ENCODE data around the gene USH2A. TPM values are rescaled to one million over a fixed set of nuclear protein-coding genes. Genes with fewer than 3 reads are reported as not detected.

USH2A gene
- total RNA-seq, 1 donor from 2014 or later: not detected

- TF ChIP-seq CTCF (IDR thresholded peaks at IDR 0.05): no peak
- Mint-ChIP-seq H3K36me3 (ENCODE audit: unreplicated experiment) (no peaks in the 10 kb centered on the region), H3K4me3 (ENCODE audit: unreplicated experiment) (no peak overlapping the region), H3K27me3 (ENCODE audit: unreplicated experiment) (peaks cover 11% of the 10 kb centered on the region), H3K4me1 (ENCODE audit: unreplicated experiment) (peaks cover 28% of the 10 kb centered on the region), H3K9me3 (ENCODE audit: unreplicated experiment) (no peaks in the 10 kb centered on the region), H3K27ac (ENCODE audit: unreplicated experiment) (peak overlapping the region; percentile 77)
- no peak for DNase-seq (ENCODE audit: extremely low spot score, unreplicated experiment)
These were observed 787.4 kb downstream of the USH2A start for GRCh38 chr1:215635827-215636226.

GRCh38 chr1:215631489-215631888, 791.8 kb downstream of the USH2A start:
- DNase-seq (ENCODE audit: extremely low spot score, unreplicated experiment): no peak
- Mint-ChIP-seq H3K27me3 (ENCODE audit: unreplicated experiment) (no peaks in the 10 kb centered on the region), H3K27ac (ENCODE audit: unreplicated experiment) (no peak overlapping the region), H3K4me3 (ENCODE audit: unreplicated experiment) (no peak overlapping the region), H3K36me3 (ENCODE audit: unreplicated experiment) (no peaks in the 10 kb centered on the region), H3K9me3 (ENCODE audit: unreplicated experiment) (no peaks in the 10 kb centered on the region), H3K4me1 (ENCODE audit: unreplicated experiment) (peaks cover 18% of the 10 kb centered on the region)
- no peak for TF ChIP-seq CTCF (IDR thresholded peaks at IDR 0.05)

- Mint-ChIP-seq H3K27ac (ENCODE audit: unreplicated experiment) (no peak overlapping the region), H3K36me3 (ENCODE audit: unreplicated experiment) (no peaks in the 10 kb centered on the region), H3K4me3 (ENCODE audit: unreplicated experiment) (no peak overlapping the region), H3K9me3 (ENCODE audit: unreplicated experiment) (no peaks in the 10 kb centered on the region), H3K4me1 (ENCODE audit: unreplicated experiment) (peaks cover 14% of the 10 kb centered on the region), H3K27me3 (ENCODE audit: unreplicated experiment) (no peaks in the 10 kb centered on the region)
- no peak for TF ChIP-seq CTCF (IDR thresholded peaks at IDR 0.05)
- no peak for DNase-seq (ENCODE audit: extremely low spot score, unreplicated experiment)
These were observed 792.2 kb downstream of the USH2A start for GRCh38 chr1:215631040-215631439.

- Mint-ChIP-seq H3K27me3 (ENCODE audit: unreplicated experiment) (no peaks in the 10 kb centered on the region), H3K9me3 (ENCODE audit: unreplicated experiment) (no peaks in the 10 kb centered on the region), H3K36me3 (ENCODE audit: unreplicated experiment) (peaks cover 12% of the 10 kb centered on the region), H3K27ac (ENCODE audit: unreplicated experiment) (no peak overlapping the region), H3K4me1 (ENCODE audit: unreplicated experiment) (no peaks in the 10 kb centered on the region), H3K4me3 (ENCODE audit: unreplicated experiment) (no peak overlapping the region)
- no peak for TF ChIP-seq CTCF (IDR thresholded peaks at IDR 0.05)
- DNase-seq (ENCODE audit: extremely low spot score, unreplicated experiment): no peak
These were observed 797.3 kb downstream of the USH2A start for GRCh38 chr1:215625949-215626348.

- no peak overlapping the region for H3K27ac Mint-ChIP-seq (ENCODE audit: unreplicated experiment)
- H3K36me3 Mint-ChIP-seq (ENCODE audit: unreplicated experiment): peaks cover 27% of the 10 kb centered on the region
- TF ChIP-seq CTCF (IDR thresholded peaks at IDR 0.05): no peak
- H3K4me3 Mint-ChIP-seq (ENCODE audit: unreplicated experiment): no peak overlapping the region
- no peaks in the 10 kb centered on the region for H3K4me1 Mint-ChIP-seq (ENCODE audit: unreplicated experiment)
- H3K9me3 Mint-ChIP-seq (ENCODE audit: unreplicated experiment): no peaks in the 10 kb centered on the region
- H3K27me3 Mint-ChIP-seq (ENCODE audit: unreplicated experiment): no peaks in the 10 kb centered on the region
- DNase-seq (ENCODE audit: extremely low spot score, unreplicated experiment): no peak
These were observed 800.1 kb downstream of the USH2A start for GRCh38 chr1:215623162-215623561.
